IPS DF 4.7 (cell line): ENCODE data around the gene FKBP5.
"Not testable (repeated sequence)": the region's sequence is repeated elsewhere in the genome, so short reads cannot be mapped to it uniquely, and the experiment has no call there.

ENCODE experiments used
- DNase-seq: peaks from one replicate; pipeline ENCODE4 v3.0.0-alpha.2; 2013; ENCODE audit warnings: low spot score; ENCODE audit errors: extremely low read depth

Gene FKBP5

GRCh38 chr6:35550437-35550836 lies 138.3 kb downstream of the FKBP5 start:
- DNase-seq: no peak

- DNase-seq: no peak
Measured at GRCh38 chr6:35547676-35548075, 141.0 kb downstream of the FKBP5 start.

GRCh38 chr6:35544769-35545361 lies 143.8 kb downstream of the FKBP5 start:
- DNase-seq: no peak

GRCh38 chr6:35543459-35544193 lies 145.1 kb downstream of the FKBP5 start:
- no peak for DNase-seq

GRCh38 chr6:35541836-35542235 lies 146.9 kb downstream of the FKBP5 start:
- DNase-seq: no peak

- DNase-seq: no peak
Measured at GRCh38 chr6:35539223-35539622, 149.5 kb downstream of the FKBP5 start.

- not testable (repeated sequence) for DNase-seq
Measured at GRCh38 chr6:35535847-35536246, 152.9 kb downstream of the FKBP5 start.

GRCh38 chr6:35534407-35535170 lies 154.1 kb downstream of the FKBP5 start:
- no peak for DNase-seq

- DNase-seq: no peak
Measured at GRCh38 chr6:35533981-35534380, 154.7 kb downstream of the FKBP5 start.

- DNase-seq: no peak
Measured at GRCh38 chr6:35532126-35532525, 156.6 kb downstream of the FKBP5 start.

GRCh38 chr6:35524380-35525020 lies 164.2 kb downstream of the FKBP5 start:
- no peak for DNase-seq
